8988T (cell line): Measurements from ENCODE around the gene LBR.
"Not testable (repeated sequence)": the region's sequence is repeated elsewhere in the genome, so short reads cannot be mapped to it uniquely, and the experiment has no call there.

Experiments used
- DNase-seq: peaks from one replicate; pipeline ENCODE4 v3.0.0; 2011

The LBR gene

GRCh38 chr1:225418059-225418458, 9.8 kb downstream of the LBR start:
- DNase-seq, result no peak

GRCh38 chr1:225415967-225416745, 11.7 kb downstream of the LBR start:
- no peak for DNase-seq

GRCh38 chr1:225415307-225415706, 12.5 kb downstream of the LBR start:
- no peak for DNase-seq

- no peak for DNase-seq
These were observed 14.0 kb downstream of the LBR start for GRCh38 chr1:225413708-225414375.

- DNase-seq, result no peak
These were observed 15.0 kb downstream of the LBR start for GRCh38 chr1:225412803-225413351.

- no peak for DNase-seq
These were observed 15.5 kb downstream of the LBR start for GRCh38 chr1:225412321-225412720.

GRCh38 chr1:225410036-225410435, 17.8 kb downstream of the LBR start:
- DNase-seq, result no peak

- DNase-seq, result no peak
These were observed 18.8 kb downstream of the LBR start for GRCh38 chr1:225409051-225409450.

GRCh38 chr1:225408249-225408648, 19.6 kb downstream of the LBR start:
- DNase-seq, result no peak

- no peak for DNase-seq
These were observed 20.1 kb downstream of the LBR start for GRCh38 chr1:225407755-225408154.

GRCh38 chr1:225406976-225407725, 20.7 kb downstream of the LBR start:
- no peak for DNase-seq

GRCh38 chr1:225400968-225401367, 26.9 kb downstream of the LBR start:
- no peak for DNase-seq

GRCh38 chr1:225396357-225396756, 31.5 kb downstream of the LBR start:
- DNase-seq, result no peak

GRCh38 chr1:225389843-225390242, 38.0 kb downstream of the LBR start:
- DNase-seq, result no peak

GRCh38 chr1:225388372-225388771, 39.5 kb downstream of the LBR start:
- no peak for DNase-seq

- not testable (repeated sequence) for DNase-seq
These were observed 41.0 kb downstream of the LBR start for GRCh38 chr1:225386860-225387259.

- no peak for DNase-seq
These were observed 47.1 kb downstream of the LBR start for GRCh38 chr1:225380691-225381090.

GRCh38 chr1:225378880-225379279, 49.0 kb downstream of the LBR start:
- no peak for DNase-seq

GRCh38 chr1:225374996-225375395, 52.8 kb downstream of the LBR start:
- no peak for DNase-seq

- DNase-seq, result no peak
These were observed 54.7 kb downstream of the LBR start for GRCh38 chr1:225373155-225373554.

GRCh38 chr1:225371366-225372010, 56.4 kb downstream of the LBR start:
- DNase-seq, result no peak

GRCh38 chr1:225368036-225368552, 59.7 kb downstream of the LBR start:
- no peak for DNase-seq

GRCh38 chr1:225366552-225366951, 61.3 kb downstream of the LBR start:
- DNase-seq, result no peak
